MCF 10A (cell line): ENCODE measurements around the gene PROZ. TPM values are rescaled to one million over a fixed set of nuclear protein-coding genes. Genes with fewer than 3 reads are reported as not detected.

Source experiments
- BruUV-seq: library from RNA; stranded (reverse); fragments of 400-500 nt; replicated peaks from 2 replicates; lab custom pipeline; 2021; lab: Mats Ljungman, UMichigan
- CTCF ChIA-PET: fragments of 300-600 bp; sonication (Branson Sonifier 250); formaldehyde crosslinking; extraction: SDS; loops from one replicate; lab custom pipeline; 2021; ENCODE audit warnings: antibody characterized with exemption, inconsistent platforms; lab: Yijun Ruan, JAX
- POLR2A ChIA-PET: fragments of 300-600, 350-650 bp; sonication (Branson Sonifier 250); formaldehyde crosslinking; extraction: SDS; loops from one replicate; lab custom pipeline; 2020; ENCODE audit warnings: antibody characterized with exemption, inconsistent platforms; lab: Yijun Ruan, JAX
- DNase-seq: peaks from one replicate; pipeline ENCODE4 v3.0.0-alpha.2; 2018; ENCODE audit not compliant: unreplicated experiment
- H3K27ac Mint-ChIP-seq: one replicate; pipeline ENCODE4 v1.8.0; 2022; ENCODE audit warnings: mild to moderate bottlenecking, low read depth, mixed read lengths; ENCODE audit not compliant: unreplicated experiment
- H3K27me3 Mint-ChIP-seq: one replicate; pipeline ENCODE4 v1.8.0; 2022; ENCODE audit warnings: mixed read lengths; ENCODE audit not compliant: insufficient read depth, unreplicated experiment
- H3K36me3 Mint-ChIP-seq: one replicate; pipeline ENCODE4 v1.8.0; 2022; ENCODE audit warnings: mild to moderate bottlenecking, moderate library complexity, mixed read lengths; ENCODE audit not compliant: insufficient read depth, unreplicated experiment
- H3K4me1 Mint-ChIP-seq: one replicate; pipeline ENCODE4 v1.8.0; 2022; ENCODE audit warnings: mixed read lengths; ENCODE audit not compliant: insufficient read depth, unreplicated experiment
- H3K4me3 Mint-ChIP-seq: one replicate; pipeline ENCODE4 v1.8.0; 2022; ENCODE audit warnings: mild to moderate bottlenecking, moderate library complexity, mixed read lengths; ENCODE audit not compliant: unreplicated experiment
- H3K9me3 Mint-ChIP-seq: one replicate; pipeline ENCODE4 v1.8.0; 2022; ENCODE audit warnings: mixed read lengths; ENCODE audit not compliant: unreplicated experiment
- CTCF ChIP-seq: fragments of 200-600 bp; IDR thresholded peaks from one replicate; pipeline ENCODE4 v1.8.0; 2022; ENCODE audit warnings: antibody characterized with exemption, mild to moderate bottlenecking; ENCODE audit not compliant: unreplicated experiment
- intact Hi-C: fragments of 100-400 bp; cut with micrococcal nuclease; formaldehyde crosslinking; loops from 2 replicates; pipeline ENCODE4 v1.14.1; 2022
- total RNA-seq: library from RNA; stranded (reverse); gene quantifications from 2 replicates; pipeline ENCODE4 v1.2.3, GENCODE V29; 2022

The PROZ gene
- total RNA-seq, 1 experiment from 2014 or later, result not detected

GRCh38 chr13:113201815-113202214, 43.4 kb downstream of the PROZ start:
- no peak overlapping the region for H3K4me3 Mint-ChIP-seq
- H3K36me3 Mint-ChIP-seq, result peaks cover 32% of the 10 kb centered on the region
- no peak overlapping the region for H3K27ac Mint-ChIP-seq
- no peak for TF ChIP-seq CTCF
- H3K4me1 Mint-ChIP-seq, result peaks cover 36% of the 10 kb centered on the region
- intact Hi-C loops, result no loop called here
- H3K27me3 Mint-ChIP-seq, result no peaks in the 10 kb centered on the region
- H3K9me3 Mint-ChIP-seq, result no peaks in the 10 kb centered on the region
- no peak for DNase-seq
- BruUV-seq, result no TSS peak
- POLR2A ChIA-PET, result interaction anchor here (1.4 kb wide), 2 partner anchors 12 to 14 kb away, joined by 5 to 6 read pairs; no protein-coding TSS in a partner anchor
- CTCF ChIA-PET, result interaction anchor here (0.5 kb wide), 1 partner anchor 541 kb away, joined by 3 read pairs; no protein-coding TSS in a partner anchor

- Mint-ChIP-seq H3K4me3 (no peak overlapping the region), H3K36me3 (peaks cover 27% of the 10 kb centered on the region), H3K27me3 (no peaks in the 10 kb centered on the region), H3K4me1 (peaks cover 45% of the 10 kb centered on the region), H3K9me3 (no peaks in the 10 kb centered on the region), H3K27ac (peak overlapping the region; percentile 50)
- BruUV-seq, result no TSS peak
- no peak for DNase-seq
- TF ChIP-seq CTCF, result no peak
- intact Hi-C loops, result no loop called here
- ChIA-PET POLR2A (no interaction called here), CTCF (no interaction called here)
Measured at GRCh38 chr13:113202912-113203311, 44.5 kb downstream of the PROZ start.

GRCh38 chr13:113203507-113204377, 45.3 kb downstream of the PROZ start:
- H3K36me3 Mint-ChIP-seq, result peaks cover 26% of the 10 kb centered on the region
- no peaks in the 10 kb centered on the region for H3K9me3 Mint-ChIP-seq
- no peak for TF ChIP-seq CTCF
- CTCF ChIA-PET, result no interaction called here
- no TSS peak for BruUV-seq
- intact Hi-C loops, result no loop called here
- H3K4me3 Mint-ChIP-seq, result no peak overlapping the region
- H3K27me3 Mint-ChIP-seq, result no peaks in the 10 kb centered on the region
- no peak overlapping the region for H3K27ac Mint-ChIP-seq
- peaks cover 45% of the 10 kb centered on the region for H3K4me1 Mint-ChIP-seq
- POLR2A ChIA-PET, result interaction anchor here (1.6 kb wide), 1 partner anchor 94 kb away, joined by 4 read pairs; the partner anchor contains the start of gene LAMP1
- DNase-seq, result no peak

GRCh38 chr13:113204378-113204734, 45.9 kb downstream of the PROZ start:
- no peak for DNase-seq
- no peak for TF ChIP-seq CTCF
- CTCF ChIA-PET, result no interaction called here

More at GRCh38 chr13:113204378-113204734, 45.9 kb downstream of the PROZ start:
- POLR2A ChIA-PET, result interaction anchor here (0.8 to 1.6 kb wide), 2 partner anchors 17 to 93 kb away, joined by 4 read pairs; partner anchors contain the start of gene LAMP1
- Mint-ChIP-seq H3K36me3 (peaks cover 24% of the 10 kb centered on the region), H3K27me3 (no peaks in the 10 kb centered on the region), H3K4me1 (peaks cover 45% of the 10 kb centered on the region), H3K27ac (peak overlapping the region; percentile 50), H3K9me3 (no peaks in the 10 kb centered on the region), H3K4me3 (no peak overlapping the region)
- BruUV-seq, result no TSS peak
- intact Hi-C loops, result no loop called here
